ENCODE data around the gene LRIG1.
A peak's percentile ranks its signal among the peaks of the same experiment; 100 is the strongest.

The LRIG1 gene

GRCh38 chr3:66418475-66418931, 82.3 kb downstream of the LRIG1 start (continued):
- TF ChIP-seq GLI2 (tag by site-specific recombination; IDR thresholded peaks at IDR 0.05; ENCODE audit: borderline replicate concordance, low read depth) (no peak), MYNN (tag by site-specific recombination; IDR thresholded peaks at IDR 0.05; ENCODE audit: borderline replicate concordance) (no peak), ZNF48 (tag by site-specific recombination; IDR thresholded peaks at IDR 0.05) (no peak), ZNF221 (tag by site-specific recombination; IDR thresholded peaks at IDR 0.05; ENCODE audit: borderline replicate concordance) (no peak), ZBTB8A (tag by site-specific recombination; IDR thresholded peaks at IDR 0.05) (no peak), ZNF157 (tag by site-specific recombination; IDR thresholded peaks at IDR 0.05) (no peak), ZNF639 (tag by site-specific recombination; IDR thresholded peaks at IDR 0.05) (no peak), ZNF174 (tag by site-specific recombination; IDR thresholded peaks at IDR 0.05) (no peak)

- H3K4me1 ChIP-seq (ENCODE audit: control insufficient read depth, insufficient read depth, low read length), result no peaks in the 10 kb centered on the region
- H3K9me3 ChIP-seq (ENCODE audit: control insufficient read depth, insufficient read depth, low read depth, low read length), result no peaks in the 10 kb centered on the region
- H3K4me3 ChIP-seq (ENCODE audit: low read depth, low read length), result no peak overlapping the region
- POLR2A ChIA-PET, result no interaction called here
- H3K27ac ChIP-seq (ENCODE audit: extremely low read depth, low read depth, low read length), result no peak overlapping the region
- H3K36me3 ChIP-seq (ENCODE audit: control insufficient read depth in 2 of 2, insufficient read depth in 1 of 2, low read length in 2 of 2), result peaks cover 0 to 39% of the 10 kb centered on the region in 2 experiments; a peak in 1 of 3 replicates
- TF ChIP-seq ATF2 (tag by site-specific recombination; IDR thresholded peaks at IDR 0.05; ENCODE audit: low read depth) (no peak), ZBTB6 (tag by site-specific recombination; IDR thresholded peaks at IDR 0.05) (no peak), SCRT2 (tag by site-specific recombination; IDR thresholded peaks at IDR 0.05) (peak; percentile 44; the same call in 1 of the 2 replicates), ZNF600 (tag by site-specific recombination; IDR thresholded peaks at IDR 0.05) (peak; percentile 41; the same call in 1 of the 2 replicates), PRDM4 (tag by site-specific recombination; IDR thresholded peaks at IDR 0.05) (0 out of 2 replicates have a peak, but pooled peaks have one; percentile 27), ZNF266 (tag by site-specific recombination; IDR thresholded peaks at IDR 0.05; ENCODE audit: low read depth) (no peak), WT1 (tag by site-specific recombination; IDR thresholded peaks at IDR 0.05) (no peak)
- CTCF ChIA-PET, result interaction anchor here (0.6 to 1.0 kb wide), 3 partner anchors 169 to 405 kb away, joined by 4 read pairs; no protein-coding TSS in a partner anchor
Observed at GRCh38 chr3:66416556-66417304, 84.1 kb downstream of the LRIG1 start.

- H3K4me3 ChIP-seq (ENCODE audit: low read depth, low read length), result no peak overlapping the region
- ChIA-PET POLR2A (no interaction called here), CTCF (no interaction called here)
- H3K4me1 ChIP-seq (ENCODE audit: control insufficient read depth, insufficient read depth, low read length), result no peaks in the 10 kb centered on the region
- H3K27ac ChIP-seq (ENCODE audit: extremely low read depth, low read depth, low read length), result no peak overlapping the region
- peaks cover 0 to 46% of the 10 kb centered on the region in 2 experiments; a peak in 1 of 3 replicates for H3K36me3 ChIP-seq (ENCODE audit: control insufficient read depth in 2 of 2, insufficient read depth in 1 of 2, low read length in 2 of 2)
- H3K9me3 ChIP-seq (ENCODE audit: control insufficient read depth, insufficient read depth, low read depth, low read length), result no peaks in the 10 kb centered on the region
- no peak for TF ChIP-seq ZNF404 (tag by site-specific recombination; IDR thresholded peaks at IDR 0.05)
- no peak for TF ChIP-seq PRDM6 (tag by site-specific recombination; IDR thresholded peaks at IDR 0.05)
- no peak for TF ChIP-seq SETDB1 (IDR thresholded peaks at IDR 0.05; ENCODE audit: insufficient read length, low read length)
- no peak for TF ChIP-seq ZNF24 (tag by site-specific recombination; IDR thresholded peaks at IDR 0.05)
- TF ChIP-seq ZNF350 (tag by site-specific recombination; IDR thresholded peaks at IDR 0.05), result no peak
- no peak for TF ChIP-seq KLF9 (tag by site-specific recombination; IDR thresholded peaks at IDR 0.05; ENCODE audit: low read depth)
- no peak for TF ChIP-seq ZNF677 (tag by site-specific recombination; IDR thresholded peaks at IDR 0.05)
- TF ChIP-seq HOXD13 (CRISPR knock-in tag; IDR thresholded peaks at IDR 0.05; ENCODE audit: borderline replicate concordance), result no peak
- no peak for TF ChIP-seq GLIS2 (tag by site-specific recombination; IDR thresholded peaks at IDR 0.05)
- TF ChIP-seq ZFP69B (tag by site-specific recombination; IDR thresholded peaks at IDR 0.05), result no peak
Observed at GRCh38 chr3:66415867-66416428, 84.9 kb downstream of the LRIG1 start.
